ENCODE results near the gene MYO18A. TPM values are rescaled to one million over a fixed set of nuclear protein-coding genes. Genes with fewer than 3 reads are reported as not detected.

Gene MYO18A
- total RNA-seq, 1 donor from 2014 or later: 28.8 TPM

GRCh38 chr17:29043539-29044145 lies 136.6 kb downstream of the MYO18A start:
- Mint-ChIP-seq H3K4me3 (ENCODE audit: unreplicated experiment) (no peak overlapping the region), H3K4me1 (ENCODE audit: unreplicated experiment) (peaks cover 46% of the 10 kb centered on the region), H3K36me3 (ENCODE audit: unreplicated experiment) (no peaks in the 10 kb centered on the region), H3K9me3 (ENCODE audit: unreplicated experiment) (no peaks in the 10 kb centered on the region), H3K27ac (ENCODE audit: unreplicated experiment) (no peak overlapping the region), H3K27me3 (ENCODE audit: unreplicated experiment) (peaks cover 7% of the 10 kb centered on the region)
- no peak for DNase-seq (ENCODE audit: extremely low spot score, unreplicated experiment)
- no peak for TF ChIP-seq CTCF (IDR thresholded peaks at IDR 0.05)

DNA sequence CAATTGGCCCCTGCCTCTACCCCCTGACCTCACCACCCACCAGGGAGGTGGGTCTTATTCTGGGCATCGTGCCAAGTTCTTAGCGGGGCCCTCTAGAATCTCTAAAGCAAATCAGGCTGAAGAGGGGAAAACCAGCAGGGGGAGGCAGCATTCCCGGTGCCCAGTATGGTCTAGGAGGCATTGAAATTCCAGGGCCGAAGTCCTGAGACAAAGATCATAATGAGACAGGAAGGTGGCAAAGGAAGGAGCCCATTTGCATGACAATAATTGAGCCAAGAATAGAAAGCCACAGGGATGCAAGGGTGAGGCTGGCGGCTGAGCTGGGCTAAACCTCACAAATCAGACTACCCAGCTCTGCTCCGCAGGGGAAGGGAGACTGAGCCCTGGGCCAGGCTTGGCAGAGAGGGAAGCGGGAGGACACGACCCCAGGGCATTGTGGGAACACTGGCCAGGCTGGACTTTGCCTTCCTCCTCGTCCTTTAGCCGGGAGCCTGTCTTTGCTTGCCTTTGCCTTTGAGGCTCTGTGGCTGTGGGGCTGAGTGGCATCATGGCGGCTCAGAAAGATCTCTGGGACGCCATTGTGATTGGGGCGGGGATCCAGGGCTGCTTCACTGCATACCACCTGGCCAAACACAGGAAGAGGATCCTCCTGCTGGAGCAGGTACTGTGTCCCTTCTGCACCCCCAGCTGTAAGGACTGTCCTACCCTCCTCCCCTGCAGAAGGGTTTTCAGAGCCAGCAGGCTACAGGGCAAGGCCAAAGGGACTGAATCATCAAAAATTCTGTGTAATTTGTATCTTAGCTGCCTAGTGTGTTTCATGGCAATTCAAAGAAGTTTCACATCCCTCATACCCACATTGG lies 137.3 kb downstream of the MYO18A start, which contains the start of gene PIPOX:
TSS of gene PIPOX (plus strand) at position 463 of the 860 bp plus-strand sequence. CDS start at position 548, 85 bp downstream.
- no peak for DNase-seq (ENCODE audit: extremely low spot score, unreplicated experiment)
- Mint-ChIP-seq H3K36me3 (ENCODE audit: unreplicated experiment) (no peaks in the 10 kb centered on the region), H3K4me3 (ENCODE audit: unreplicated experiment) (peak within 1 kb of the TSS; percentile 53), H3K9me3 (ENCODE audit: unreplicated experiment) (no peaks in the 10 kb centered on the region), H3K27me3 (ENCODE audit: unreplicated experiment) (peaks cover 7% of the 10 kb centered on the region), H3K4me1 (ENCODE audit: unreplicated experiment) (peaks cover 39% of the 10 kb centered on the region), H3K27ac (ENCODE audit: unreplicated experiment) (peak within 1 kb of the TSS; percentile 92)
- TF ChIP-seq CTCF (IDR thresholded peaks at IDR 0.05): peak; percentile 57

- Mint-ChIP-seq H3K9me3 (ENCODE audit: unreplicated experiment) (no peaks in the 10 kb centered on the region), H3K27ac (ENCODE audit: unreplicated experiment) (peak overlapping the region; percentile 92), H3K4me3 (ENCODE audit: unreplicated experiment) (peak overlapping the region; percentile 53), H3K4me1 (ENCODE audit: unreplicated experiment) (peaks cover 39% of the 10 kb centered on the region), H3K36me3 (ENCODE audit: unreplicated experiment) (no peaks in the 10 kb centered on the region), H3K27me3 (ENCODE audit: unreplicated experiment) (peaks cover 7% of the 10 kb centered on the region)
- no peak for TF ChIP-seq CTCF (IDR thresholded peaks at IDR 0.05)
- no peak for DNase-seq (ENCODE audit: extremely low spot score, unreplicated experiment)
Observed at GRCh38 chr17:29042026-29042678, 138.0 kb downstream of the MYO18A start.

DNA sequence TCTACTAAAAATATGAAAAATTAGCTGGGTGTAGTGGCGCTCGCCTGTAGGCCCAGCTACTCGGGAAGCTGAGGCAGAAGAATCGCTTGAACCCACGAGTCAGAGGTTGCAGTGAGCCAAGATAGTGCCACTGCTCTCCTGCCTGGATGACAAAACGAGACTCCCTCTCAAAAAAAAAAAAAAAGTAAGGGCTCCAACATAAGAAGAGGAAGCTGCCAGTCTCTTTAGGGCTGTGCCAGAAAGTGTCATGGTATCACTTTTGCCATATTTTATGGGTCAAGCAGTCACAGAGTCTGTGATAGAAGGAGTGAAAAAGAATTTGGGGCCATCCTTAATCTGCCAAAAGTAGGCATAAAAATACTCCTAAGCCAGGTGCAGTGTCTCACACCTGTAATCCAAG lies 138.6 kb downstream of the MYO18A start:
- no peaks in the 10 kb centered on the region for H3K9me3 Mint-ChIP-seq (ENCODE audit: unreplicated experiment)
- peaks cover 7% of the 10 kb centered on the region for H3K27me3 Mint-ChIP-seq (ENCODE audit: unreplicated experiment)
- H3K27ac Mint-ChIP-seq (ENCODE audit: unreplicated experiment): no peak overlapping the region
- DNase-seq (ENCODE audit: extremely low spot score, unreplicated experiment): no peak
- TF ChIP-seq CTCF (IDR thresholded peaks at IDR 0.05): no peak
- no peaks in the 10 kb centered on the region for H3K36me3 Mint-ChIP-seq (ENCODE audit: unreplicated experiment)
- peaks cover 39% of the 10 kb centered on the region for H3K4me1 Mint-ChIP-seq (ENCODE audit: unreplicated experiment)
- no peak overlapping the region for H3K4me3 Mint-ChIP-seq (ENCODE audit: unreplicated experiment)

DNA sequence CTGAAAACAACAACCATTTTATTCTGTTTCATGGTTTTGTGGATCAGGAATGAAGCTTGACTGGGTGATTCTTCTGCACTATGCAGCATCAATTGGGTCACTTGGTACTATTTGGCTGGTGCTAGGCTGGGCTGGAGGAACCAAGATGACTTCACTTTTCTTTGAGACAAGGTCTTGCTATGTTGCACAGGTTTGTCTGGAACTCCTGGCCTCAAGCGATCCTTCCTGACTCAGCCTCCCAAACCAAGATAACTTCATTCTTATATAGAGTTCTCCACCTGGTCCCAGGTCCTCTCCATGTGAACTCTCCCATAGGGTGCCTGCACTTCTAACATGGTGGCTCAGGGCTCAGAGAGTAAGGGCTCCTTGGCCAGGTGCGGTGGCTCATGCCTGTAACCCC lies 139.1 kb downstream of the MYO18A start:
- H3K27ac Mint-ChIP-seq (ENCODE audit: unreplicated experiment): no peak overlapping the region
- H3K4me1 Mint-ChIP-seq (ENCODE audit: unreplicated experiment): peaks cover 39% of the 10 kb centered on the region

More for the DNA sequence above, 139.1 kb downstream of the MYO18A start:
- Mint-ChIP-seq H3K27me3 (ENCODE audit: unreplicated experiment) (peaks cover 4% of the 10 kb centered on the region), H3K9me3 (ENCODE audit: unreplicated experiment) (no peaks in the 10 kb centered on the region), H3K36me3 (ENCODE audit: unreplicated experiment) (peaks cover 1% of the 10 kb centered on the region), H3K4me3 (ENCODE audit: unreplicated experiment) (no peak overlapping the region)
- no peak for DNase-seq (ENCODE audit: extremely low spot score, unreplicated experiment)
- no peak for TF ChIP-seq CTCF (IDR thresholded peaks at IDR 0.05)
